NCI-H446 (cell line): ENCODE data around the gene CLEC3A.
"Not testable (repeated sequence)": the region's sequence is repeated elsewhere in the genome, so short reads cannot be mapped to it uniquely, and the experiment has no call there.

Source experiments
- DNase-seq, 2 experiments: peaks; one replicate each; lab custom pipeline; 2025; lab: John Stamatoyannopoulos, UW

Gene CLEC3A

DNA sequence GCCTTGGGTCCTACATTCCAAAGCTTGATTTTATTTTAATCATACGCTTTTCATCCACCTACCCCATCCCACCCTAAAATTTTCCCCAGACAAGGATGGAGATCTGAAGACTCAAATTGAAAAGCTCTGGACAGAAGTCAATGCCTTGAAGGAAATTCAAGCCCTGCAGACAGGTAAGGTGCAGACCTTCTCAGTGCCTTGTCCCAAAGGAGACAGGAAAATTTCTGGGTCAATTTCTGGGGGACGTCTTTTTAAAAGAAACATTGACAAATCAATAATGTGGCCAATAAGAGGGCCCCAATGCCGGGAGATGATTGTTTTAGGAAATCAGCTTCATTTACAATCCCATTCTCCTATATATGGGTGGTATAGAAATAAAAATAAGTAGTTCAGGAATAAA lies 5.7 kb downstream of the CLEC3A start:
- DNase-seq, result no peak

DNA sequence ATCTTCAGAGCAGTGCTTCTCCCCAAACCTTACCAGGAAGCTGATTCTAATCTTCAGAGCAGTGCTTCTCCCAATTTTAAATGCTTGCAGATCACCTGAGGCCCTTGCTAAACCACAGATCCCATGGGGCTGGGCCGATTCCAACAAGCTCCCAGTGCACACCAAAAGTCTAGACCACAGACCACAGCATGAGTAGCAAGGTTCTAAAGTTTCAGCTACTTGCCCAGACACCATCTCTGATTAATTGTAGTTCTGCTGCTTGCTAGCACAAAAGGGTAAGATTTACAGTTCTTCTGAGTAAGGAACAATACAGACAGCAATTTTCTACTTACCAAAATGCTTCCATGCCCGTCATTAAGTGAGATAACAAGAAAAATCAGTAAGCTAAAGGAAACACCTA lies 12.2 kb downstream of the CLEC3A start:
- DNase-seq, result no peak

DNA sequence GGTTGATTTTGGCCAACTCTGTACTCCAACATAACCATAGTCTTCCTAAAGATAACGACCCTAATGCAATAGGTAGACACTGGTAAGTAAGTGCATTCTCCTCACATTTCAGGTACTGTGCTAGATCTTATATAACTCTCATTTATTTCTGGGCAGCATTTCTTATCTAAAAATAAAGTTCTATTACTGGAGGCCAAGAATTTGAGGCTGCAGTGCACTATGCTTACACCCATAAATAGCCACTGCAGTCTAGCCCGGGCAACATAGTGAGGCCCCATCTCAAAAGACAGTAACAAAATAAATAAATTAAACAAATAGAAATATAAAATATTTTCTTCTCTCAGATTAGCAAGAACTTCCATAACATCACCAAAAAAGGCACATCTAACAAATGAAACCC lies 12.7 kb downstream of the CLEC3A start:
- no peak for DNase-seq

DNA sequence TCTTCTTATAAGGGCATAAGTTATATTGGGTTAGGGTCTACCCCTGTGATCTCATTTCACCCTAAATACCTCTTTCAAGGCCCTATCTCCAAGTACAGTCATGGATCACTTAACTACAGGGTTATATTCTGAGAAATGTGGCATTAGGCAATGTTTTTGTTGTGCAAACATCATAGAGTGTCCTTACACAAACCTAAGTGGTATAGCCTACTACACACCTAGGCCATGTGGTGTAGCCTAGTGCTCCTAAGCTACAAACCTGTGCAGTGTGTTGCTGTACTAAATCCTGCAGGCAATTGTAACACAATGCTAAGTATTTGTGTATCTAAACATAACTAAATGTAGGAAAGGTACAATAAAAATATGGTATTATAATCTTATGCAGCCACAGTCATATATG lies 18.0 kb downstream of the CLEC3A start:
- no peak for DNase-seq

DNA sequence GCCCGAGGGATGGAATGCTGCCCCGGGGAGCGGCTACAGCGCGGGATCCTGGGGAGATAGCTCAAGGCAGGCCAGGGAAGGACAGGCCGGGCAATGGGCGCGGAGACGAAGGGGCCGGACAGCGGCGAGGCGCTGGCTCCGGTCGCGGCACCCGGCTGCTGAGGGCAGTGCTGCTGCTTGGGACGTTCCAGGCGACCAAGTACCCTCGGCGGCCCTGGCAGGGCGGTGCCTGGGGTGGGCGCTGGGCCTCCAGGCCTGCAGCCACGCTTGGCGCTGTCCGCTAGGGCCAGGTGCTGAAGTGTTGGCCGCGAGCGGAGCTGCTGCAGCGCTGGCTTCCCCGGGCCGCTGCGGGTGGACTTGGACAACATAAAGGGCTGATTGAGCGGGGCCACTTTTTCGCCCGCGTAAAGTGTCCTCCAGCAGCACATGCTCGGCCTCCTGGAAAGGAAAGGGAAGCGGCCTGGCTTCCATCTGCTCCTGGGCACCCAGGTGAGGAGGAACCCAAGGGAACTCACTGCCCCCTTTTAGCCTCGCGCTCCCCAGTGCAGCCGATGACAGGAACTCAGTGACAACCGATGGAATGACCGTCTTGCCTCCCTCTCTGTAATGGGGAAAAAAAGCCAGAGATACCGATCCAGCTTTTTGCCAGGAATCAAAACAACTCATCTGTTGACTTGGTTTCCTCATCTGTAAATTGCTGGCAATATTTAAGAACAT lies 23.7 kb downstream of the CLEC3A start:
- no peak for DNase-seq

DNA sequence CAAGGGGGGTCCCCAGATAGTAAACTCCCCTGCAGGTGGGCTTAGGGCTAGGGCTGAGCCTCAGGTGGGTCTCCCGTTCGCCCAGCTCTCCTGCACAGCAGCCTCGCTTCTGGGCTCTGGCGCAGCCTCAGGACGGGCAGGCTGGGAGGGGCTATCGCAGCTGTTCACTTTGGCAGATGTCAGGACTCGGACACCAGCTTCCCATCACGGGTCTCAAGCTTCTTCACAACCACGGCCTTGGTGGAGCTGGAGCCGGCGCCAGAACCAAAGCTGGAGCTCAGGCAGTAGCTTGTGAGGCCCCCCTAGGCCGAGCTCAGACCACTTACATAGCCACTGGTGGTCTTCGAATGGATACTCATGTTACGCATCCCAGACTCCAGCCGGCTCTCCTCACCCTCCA lies 26.0 kb downstream of the CLEC3A start:
- DNase-seq, result no peak

DNA sequence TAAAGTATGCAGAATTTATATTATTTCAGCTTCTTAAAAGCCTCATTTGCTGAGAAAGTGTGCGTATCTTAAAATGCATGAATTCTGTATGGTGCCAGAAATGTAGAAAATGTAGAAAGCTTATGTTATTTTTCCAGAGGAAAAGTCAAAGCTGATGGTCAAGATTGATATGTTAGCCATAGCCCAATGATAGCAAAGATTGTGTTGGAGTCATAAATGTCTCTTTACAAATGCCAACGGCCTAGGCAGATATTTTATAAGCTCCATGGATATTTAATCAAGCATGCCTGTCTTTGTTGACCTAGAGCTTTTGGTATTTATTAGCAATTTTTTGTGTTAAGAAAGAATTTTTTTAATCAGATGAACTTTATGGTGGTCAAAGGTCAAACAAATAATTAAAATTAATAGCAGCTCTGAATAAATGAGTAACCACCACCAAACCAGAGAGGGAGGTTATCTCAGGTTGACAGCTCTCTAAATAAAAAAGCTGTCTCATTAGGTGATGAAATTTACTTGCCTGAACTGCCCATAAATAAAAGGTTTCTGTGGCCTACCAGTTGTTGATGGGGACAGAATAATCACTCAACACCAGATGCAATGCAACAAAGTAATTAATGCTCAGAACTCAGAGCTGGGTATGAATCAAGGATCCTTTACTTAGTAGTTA lies 28.5 kb downstream of the CLEC3A start:
- DNase-seq, result no peak

DNA sequence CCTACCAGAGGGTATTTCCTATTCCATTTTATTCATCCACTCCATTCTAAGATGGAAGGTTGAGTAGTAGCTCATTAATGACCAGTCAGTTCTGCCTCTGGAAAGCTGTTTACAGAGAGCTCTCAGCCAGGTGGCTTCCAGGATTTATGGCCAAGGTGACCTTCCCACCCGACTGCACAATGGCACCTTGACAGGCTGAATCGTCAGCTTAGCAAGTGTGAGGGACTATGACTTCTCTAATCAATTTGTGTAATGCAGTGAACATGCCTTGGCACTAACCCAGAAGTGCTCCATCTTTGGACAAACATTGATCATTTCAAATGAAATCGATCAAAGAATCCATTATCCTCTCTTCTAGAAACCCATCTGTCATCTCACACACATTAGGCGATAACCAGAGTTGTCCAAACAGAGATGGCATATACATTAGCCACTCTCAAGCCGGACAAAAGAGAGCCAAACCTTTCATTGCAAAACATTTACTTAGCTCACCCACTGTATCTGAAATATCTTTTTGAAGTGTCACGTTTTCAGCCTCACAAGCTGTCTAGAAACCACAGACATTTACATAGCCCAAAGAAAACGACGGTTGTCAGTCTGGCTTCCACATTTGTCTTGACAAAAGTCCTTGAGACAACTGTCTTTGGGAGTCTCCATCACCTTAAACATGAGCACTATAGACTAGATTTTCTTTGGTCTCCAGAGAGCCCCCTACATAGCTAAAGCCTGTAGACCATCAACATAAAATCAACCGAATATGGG lies 35.6 kb downstream of the CLEC3A start:
- no peak for DNase-seq

DNA sequence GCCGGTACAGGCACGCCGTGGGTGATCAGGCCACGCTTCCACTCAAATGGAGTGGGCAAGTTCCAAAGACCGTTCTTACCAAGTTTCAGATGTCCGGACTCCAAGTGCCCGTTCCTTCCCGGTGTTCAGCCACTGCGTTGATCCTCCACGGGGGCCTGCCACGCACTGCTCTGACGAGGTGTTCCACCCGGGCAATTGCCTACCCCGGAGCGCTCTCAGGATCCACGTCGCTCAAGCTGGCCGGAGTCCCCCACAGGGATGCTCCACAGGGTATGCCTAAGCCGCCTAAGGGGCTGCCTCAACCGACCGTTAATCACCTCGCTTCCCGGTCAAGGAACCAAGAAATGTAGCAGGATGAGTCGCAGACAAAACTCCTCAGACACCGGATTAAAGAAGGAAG lies 37.5 kb downstream of the CLEC3A start:
- not testable (repeated sequence) for DNase-seq

DNA sequence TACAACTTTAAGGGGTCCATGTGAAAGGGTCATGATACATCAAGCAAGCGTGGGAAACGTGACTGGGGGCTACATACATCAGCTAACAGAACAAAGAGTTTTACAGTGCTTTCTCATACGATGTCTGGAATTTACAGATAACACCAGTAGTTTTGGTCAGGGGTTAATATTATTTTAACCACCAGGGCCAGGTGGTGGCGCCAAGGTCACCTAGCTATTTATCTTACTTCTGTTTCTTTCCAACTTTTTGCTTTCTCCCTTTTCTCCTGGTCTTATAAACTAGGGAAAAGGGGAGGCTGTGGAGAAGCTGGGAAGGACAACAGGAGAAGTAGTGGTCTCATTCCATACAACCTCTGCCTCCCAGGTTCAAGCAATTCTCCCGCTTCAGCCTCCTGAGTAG lies 37.9 kb downstream of the CLEC3A start:
- DNase-seq, result no peak

DNA sequence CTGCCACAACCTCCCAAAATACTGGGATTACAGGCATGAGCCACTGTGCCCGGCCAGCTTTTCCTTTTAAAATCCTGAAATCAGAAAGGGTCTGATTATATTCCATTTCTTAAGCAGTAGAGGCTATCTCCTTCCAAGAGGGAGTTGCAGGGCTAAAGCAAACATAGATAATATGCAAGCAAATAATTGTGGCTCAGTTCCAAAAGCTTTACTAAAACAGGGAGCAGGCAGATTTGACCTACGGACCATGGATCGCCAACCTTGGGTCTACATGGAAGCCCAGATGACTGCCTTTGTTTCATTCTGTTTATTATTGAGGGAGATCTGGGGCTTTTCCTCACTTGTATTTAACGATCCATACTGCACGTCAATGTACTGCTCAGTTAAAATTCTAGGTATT lies 38.5 kb downstream of the CLEC3A start:
- DNase-seq, result no peak

DNA sequence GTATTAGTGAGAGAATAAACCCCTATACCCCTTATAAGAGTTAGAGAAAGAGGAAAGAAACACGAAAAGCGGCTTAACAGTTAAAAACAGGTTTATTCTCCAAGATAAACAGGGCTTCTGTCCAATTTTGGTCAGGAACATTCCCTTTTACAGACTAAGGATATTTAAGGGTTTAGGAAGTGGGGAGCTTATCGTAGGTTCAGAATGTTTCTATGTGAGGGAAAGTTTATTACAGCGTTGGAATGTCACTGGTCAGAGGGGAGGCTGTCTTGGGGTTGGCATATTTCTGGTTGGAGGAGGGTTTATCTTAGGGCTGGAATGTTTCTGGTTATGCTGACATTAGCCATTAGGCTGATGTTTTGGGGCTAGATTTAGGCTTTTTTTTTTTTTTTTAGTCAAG lies 43.0 kb downstream of the CLEC3A start:
- DNase-seq, result no peak

DNA sequence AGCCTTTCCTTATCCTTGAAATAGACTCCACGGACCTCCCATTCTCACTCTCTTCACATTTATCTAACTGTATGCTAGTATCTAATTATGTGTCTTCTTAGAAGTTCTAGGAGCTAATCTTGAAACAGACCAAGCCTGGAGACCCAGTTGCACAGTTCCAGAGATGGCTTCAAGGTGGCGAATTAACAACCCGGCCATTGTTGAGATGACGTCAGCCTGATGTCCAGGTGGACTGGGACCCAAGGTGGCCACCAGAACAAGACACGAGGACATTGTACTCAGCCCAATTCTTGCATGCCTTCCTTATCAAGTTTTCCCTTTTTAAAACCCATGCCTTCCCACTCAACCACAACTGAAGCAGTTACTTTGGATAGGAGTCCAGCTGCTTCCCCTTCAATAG lies 47.6 kb downstream of the CLEC3A start:
- no peak for DNase-seq

DNA sequence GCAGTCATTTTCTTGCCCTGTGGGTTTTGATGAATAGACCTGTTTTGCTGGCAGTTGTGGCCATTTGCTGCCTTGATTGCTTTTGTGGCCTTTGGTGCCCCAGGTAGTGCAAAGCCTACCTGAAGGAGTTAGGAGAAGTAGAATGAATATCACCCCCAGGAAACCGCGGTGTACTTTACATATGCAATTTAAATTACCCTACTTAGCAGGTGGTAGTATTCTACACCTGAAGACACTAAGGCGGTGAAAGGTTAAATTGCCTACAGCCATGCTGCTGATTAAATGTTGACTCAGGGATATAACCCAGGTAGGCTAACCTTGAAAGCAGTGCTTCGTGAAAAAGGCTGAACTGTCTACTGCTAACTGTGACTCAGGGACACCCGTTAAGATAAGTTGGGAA lies 49.9 kb downstream of the CLEC3A start:
- DNase-seq, result no peak

DNA sequence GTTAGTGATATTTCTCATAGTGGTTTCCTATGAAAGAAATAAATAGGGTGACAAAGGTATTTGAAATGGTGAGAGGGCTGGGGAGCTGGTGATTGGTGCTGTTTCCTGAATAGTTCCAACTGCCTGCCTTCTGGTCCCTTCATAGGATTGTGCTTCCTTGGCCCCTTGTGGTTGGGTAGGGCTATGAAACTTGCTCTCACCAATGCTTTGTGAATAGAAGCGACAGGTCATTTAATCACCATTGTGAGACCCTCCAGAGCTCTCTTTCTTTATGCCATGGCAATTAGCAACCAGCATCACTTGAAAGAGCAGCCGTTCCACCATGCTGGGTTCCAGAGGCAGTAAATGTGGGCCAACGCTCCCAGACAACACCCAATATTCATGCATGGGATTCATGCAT lies 53.5 kb downstream of the CLEC3A start:
- no peak for DNase-seq

DNA sequence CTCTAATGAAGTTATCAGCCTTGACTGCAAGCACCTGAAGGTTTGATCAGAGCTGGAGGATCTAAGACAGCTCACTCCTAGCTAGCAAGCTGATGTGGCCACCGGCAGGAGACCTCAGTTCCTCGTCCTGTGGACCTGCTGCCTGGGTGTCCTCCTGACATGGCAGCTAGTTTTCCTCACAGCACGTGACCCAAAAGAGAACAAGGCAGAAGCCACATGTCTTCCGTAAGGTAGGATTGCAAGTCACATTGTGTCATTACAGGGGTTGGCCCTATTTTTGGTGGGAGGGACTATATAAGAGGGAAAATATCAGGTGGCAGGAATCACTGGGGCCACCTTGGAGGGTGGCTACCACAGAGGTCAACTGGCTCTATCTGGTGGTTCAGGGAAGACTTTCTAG lies 59.0 kb downstream of the CLEC3A start:
- DNase-seq, result no peak
